ENCODE results near the gene DMRTC2.

- TF ChIP-seq CTCF (conservative IDR thresholded peaks at IDR 0.05): no peak
- no peak for TF ChIP-seq ZFX (IDR thresholded peaks at IDR 0.05)
Observed at GRCh38 chr19:41837981-41838708, 6.7 kb upstream of the DMRTC2 start.

All from C4-2B (cell line).